A673 (cell line): ENCODE measurements around the gene REV1. TPM values are rescaled to one million over a fixed set of nuclear protein-coding genes. Genes with fewer than 3 reads are reported as not detected.

Source experiments
- BruUV-seq: library from RNA; stranded (reverse); fragments of 400-500 nt; replicated peaks from 2 replicates; lab custom pipeline; 2021; lab: Mats Ljungman, UMichigan
- CTCF ChIA-PET: fragments of 300-600 bp; sonication (Branson Sonifier 250); formaldehyde crosslinking; loops from one replicate; lab custom pipeline; 2022; ENCODE audit warnings: antibody characterized with exemption; lab: Charles Lee
- POLR2A ChIA-PET: fragments of 300-600 bp; sonication (Branson Sonifier 250); formaldehyde crosslinking; loops from one replicate; lab custom pipeline; 2022; ENCODE audit warnings: antibody characterized with exemption; ENCODE audit not compliant: low non-redundant PET; lab: Charles Lee
- DNase-seq: peaks from one replicate; pipeline ENCODE4 v3.0.0-alpha.2; 2015; ENCODE audit warnings: low spot score
- H3K27ac ChIP-seq: fragments of 200-600 bp; sonication (generic); 2 replicates; pipeline ENCODE4 v1.5.1; 2016; ENCODE audit warnings: mixed run types, low read depth, mild to moderate bottlenecking, mixed read lengths, antibody characterized with exemption, low read length; ENCODE audit not compliant: poor library complexity, severe bottlenecking
- H3K27me3 ChIP-seq: fragments of 200-600 bp; sonication (generic); replicated peaks from 2 replicates; pipeline ENCODE4 v1.6.1; 2017; ENCODE audit warnings: mixed run types, low read depth, mild to moderate bottlenecking, mixed read lengths, antibody characterized with exemption, low read length; ENCODE audit not compliant: insufficient read depth, poor library complexity
- H3K36me3 ChIP-seq: fragments of 200-600 bp; sonication (generic); 2 replicates; pipeline ENCODE4 v1.6.1; 2016; ENCODE audit warnings: mixed run types, mild to moderate bottlenecking, mixed read lengths, antibody characterized with exemption, low read length; ENCODE audit not compliant: insufficient read depth, poor library complexity, severe bottlenecking
- H3K4me1 ChIP-seq: fragments of 200-600 bp; sonication (generic); 2 replicates; pipeline ENCODE4 v1.6.1; 2017; ENCODE audit warnings: mixed run types, mild to moderate bottlenecking, mixed read lengths, antibody characterized with exemption, low read length; ENCODE audit not compliant: insufficient read depth, poor library complexity, severe bottlenecking
- H3K4me3 ChIP-seq: fragments of 200-600 bp; sonication (generic); 2 replicates; pipeline ENCODE4 v1.5.1; 2016; ENCODE audit warnings: low read depth, mixed run types, mild to moderate bottlenecking, mixed read lengths, low read length; ENCODE audit not compliant: poor library complexity, severe bottlenecking
- H3K9me3 ChIP-seq: fragments of 200-600 bp; sonication (generic); 2 replicates; pipeline ENCODE4 v1.6.1; 2016; ENCODE audit warnings: mixed run types, low read depth, mild to moderate bottlenecking, mixed read lengths, antibody characterized with exemption, low read length; ENCODE audit not compliant: poor library complexity, severe bottlenecking
- CTCF ChIP-seq: fragments of 300-800, 200-600 bp; sonication (generic); conservative IDR thresholded peaks from 2 replicates; pipeline ENCODE4 v1.5.1; 2017; ENCODE audit warnings: low read depth, mild to moderate bottlenecking, antibody characterized with exemption, low read length, moderate library complexity, mixed read lengths
- EZH2 ChIP-seq: fragments of 200-600 bp; sonication (generic); IDR thresholded peaks from 2 replicates; pipeline ENCODE4 v1.6.1; 2017; ENCODE audit warnings: borderline replicate concordance, low read depth, mild to moderate bottlenecking, mixed read lengths, antibody characterized with exemption, low read length; ENCODE audit not compliant: poor library complexity, severe bottlenecking
- intact Hi-C: fragments of 100-400 bp; cut with micrococcal nuclease; formaldehyde crosslinking; loops from one replicate; pipeline ENCODE4 v1.10.0; 2022; ENCODE audit not compliant: unreplicated experiment
- total RNA-seq: library from RNA; stranded (reverse); gene quantifications from 2 replicates; pipeline ENCODE4 v1.2.3, GENCODE V29; 2021

The REV1 gene
- total RNA-seq, 1 experiment from 2014 or later, result 38.1 TPM

DNA sequence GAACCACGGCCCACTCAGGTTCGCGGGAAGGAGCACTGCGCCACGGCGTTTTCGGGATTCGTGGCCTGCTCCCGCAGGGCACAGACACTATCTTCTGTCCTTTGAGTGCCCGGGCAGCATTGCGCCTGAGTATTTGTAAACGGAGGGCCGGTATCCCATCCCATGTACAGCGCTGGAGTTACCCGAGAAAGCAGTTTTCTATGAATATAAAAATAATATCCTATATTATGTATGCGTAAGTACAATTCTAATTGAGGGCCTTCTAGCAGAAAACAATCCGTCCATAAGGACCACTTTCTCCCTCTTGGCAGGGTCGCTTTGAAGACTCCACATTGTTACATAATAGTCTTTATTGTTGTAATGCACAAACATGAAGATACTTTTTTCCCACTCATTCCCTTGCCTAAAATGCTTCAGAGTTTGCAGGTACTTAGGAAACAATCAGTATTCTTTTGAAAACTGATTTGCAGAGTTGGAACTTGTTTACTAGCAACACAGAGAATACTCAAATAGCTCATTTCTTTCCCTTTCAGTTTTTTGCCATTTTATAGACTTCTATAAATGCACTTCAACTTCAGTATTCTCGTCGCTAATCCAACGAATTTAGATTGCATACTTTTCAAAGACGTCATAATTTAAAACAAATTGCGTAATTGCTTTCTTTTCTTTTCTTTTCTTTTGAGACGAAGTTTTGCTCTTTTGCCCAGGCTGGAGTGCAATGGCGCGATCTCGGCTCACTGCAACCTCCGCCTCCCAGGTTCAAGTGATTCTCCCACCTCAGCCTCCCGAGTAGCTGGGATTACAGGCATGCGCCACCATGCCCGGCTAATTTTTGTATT, 1.0 kb upstream of the REV1 start:
- no TSS peak for BruUV-seq
- H3K36me3 ChIP-seq, result no peaks in the 10 kb centered on the region
- intact Hi-C loops, result loop anchor here (1.0 to 10.0 kb wide), 4 partner anchors 154 to 846 kb away; partner anchors contain the start of genes EIF5B, MITD1 and MRPL30
- CTCF ChIA-PET, result interaction anchor here (1.4 kb wide), 2 partner anchors 154 to 841 kb away, joined by 5 to 6 read pairs; partner anchors contain the start of gene EIF5B
- H3K27me3 ChIP-seq, result no peaks in the 10 kb centered on the region
- peaks cover 4% of the 10 kb centered on the region for H3K4me1 ChIP-seq
- POLR2A ChIA-PET, result no interaction called here
- H3K9me3 ChIP-seq, result no peaks in the 10 kb centered on the region
- peak overlapping the region; percentile 74 for H3K4me3 ChIP-seq
- no peak for TF ChIP-seq CTCF
- no peak for TF ChIP-seq EZH2
- DNase-seq, result no peak
- peak overlapping the region; percentile 73 for H3K27ac ChIP-seq

GRCh38 chr2:99489063-99489760, 605 bp downstream of the REV1 start:
- BruUV-seq, result no TSS peak
- DNase-seq, result peak; percentile 29
- Histone ChIP-seq H3K4me3 (peak overlapping the region; percentile 74), H3K27me3 (no peaks in the 10 kb centered on the region), H3K36me3 (no peaks in the 10 kb centered on the region), H3K9me3 (no peaks in the 10 kb centered on the region), H3K4me1 (peaks cover 11% of the 10 kb centered on the region), H3K27ac (peak overlapping the region; percentile 73)
- ChIA-PET POLR2A (no interaction called here), CTCF (no interaction called here)
- intact Hi-C loops, result no loop called here
- no peak for TF ChIP-seq EZH2
- no peak for TF ChIP-seq CTCF

DNA sequence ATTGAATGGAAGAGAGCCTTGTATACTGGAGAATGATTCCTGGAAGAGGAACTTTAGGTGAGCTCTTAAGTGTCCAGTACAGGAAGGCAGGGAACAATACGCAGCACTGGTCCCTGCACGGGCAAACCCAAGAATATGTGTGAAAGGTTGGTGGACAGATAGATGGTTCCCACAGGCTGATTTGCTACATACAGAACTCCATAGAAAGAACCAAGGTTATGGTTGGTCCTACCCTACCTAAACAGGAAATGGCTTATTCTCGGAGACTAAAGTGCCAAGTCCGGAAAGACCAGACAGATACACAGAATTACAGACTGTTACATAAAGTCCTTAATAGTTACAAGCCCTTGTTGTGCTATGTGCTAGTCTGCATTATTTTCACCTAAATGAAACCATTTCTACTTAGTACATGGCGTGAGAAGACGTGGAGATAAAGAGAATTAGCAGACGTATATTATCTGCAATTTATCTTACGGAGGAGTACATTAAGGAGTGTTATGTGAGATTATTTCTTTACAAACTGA, 1.2 kb downstream of the REV1 start:
- ChIA-PET CTCF (no interaction called here), POLR2A (no interaction called here)
- BruUV-seq, result TSS peak; percentile 29
- Histone ChIP-seq H3K9me3 (no peaks in the 10 kb centered on the region), H3K4me3 (peak overlapping the region; percentile 74), H3K27me3 (no peaks in the 10 kb centered on the region), H3K27ac (peak overlapping the region; percentile 51), H3K4me1 (peaks cover 11% of the 10 kb centered on the region), H3K36me3 (no peaks in the 10 kb centered on the region)
- intact Hi-C loops, result no loop called here
- DNase-seq, result peak; percentile 31
- TF ChIP-seq CTCF, result no peak
- no peak for TF ChIP-seq EZH2
